Upper lobe of left lung (tissue), 4 donors: ENCODE data around the gene MAP3K6.

Experiments used
- CTCF ChIP-seq, 6 experiments: fragments of 450-650 bp in 4 of 6; fragments of 200-600 bp in 2 of 6; sonication (generic) in 2 of 6; IDR thresholded peaks; one replicate each; pipeline ENCODE4 v1.5.1; 2016 to 2019; ENCODE audit warnings: antibody characterized with exemption in 6 of 6
- EP300 ChIP-seq, 4 donors: sonication (generic); formaldehyde crosslinking; IDR thresholded peaks; one replicate each; pipeline ENCODE4 v1.5.1; 2017; ENCODE audit warnings: antibody characterized with exemption in 4 of 4, control low read depth in 2 of 4
- POLR2AphosphoS5 ChIP-seq, 2 donors: sonication (generic); formaldehyde crosslinking; IDR thresholded peaks; one replicate each; pipeline ENCODE4 v1.5.1; 2017; ENCODE audit warnings: antibody characterized with exemption in 2 of 2

- TF ChIP-seq CTCF (IDR thresholded peaks at IDR 0.05) = no peak
- TF ChIP-seq EP300 (IDR thresholded peaks at IDR 0.05) = no peak
- TF ChIP-seq POLR2AphosphoS5 (IDR thresholded peaks at IDR 0.05) = no peak
These were observed 48.6 kb downstream of the MAP3K6 start for GRCh38 chr1:27318136-27318535.
